Skeletal muscle cell (primary cell): ENCODE measurements around the gene CD320.
"Not testable (repeated sequence)": the region's sequence is repeated elsewhere in the genome, so short reads cannot be mapped to it uniquely, and the experiment has no call there.

Experiments used
- DNase-seq: peaks from one replicate; pipeline ENCODE4 v3.0.0-alpha.2; 2010; ENCODE audit warnings: low read depth
- H3K4me3 ChIP-seq: 2 replicates; pipeline ENCODE4 v1.5.1; 2011; ENCODE audit warnings: low read depth, mild to moderate bottlenecking, control low read depth, low read length, moderate library complexity

The CD320 gene

DNA sequence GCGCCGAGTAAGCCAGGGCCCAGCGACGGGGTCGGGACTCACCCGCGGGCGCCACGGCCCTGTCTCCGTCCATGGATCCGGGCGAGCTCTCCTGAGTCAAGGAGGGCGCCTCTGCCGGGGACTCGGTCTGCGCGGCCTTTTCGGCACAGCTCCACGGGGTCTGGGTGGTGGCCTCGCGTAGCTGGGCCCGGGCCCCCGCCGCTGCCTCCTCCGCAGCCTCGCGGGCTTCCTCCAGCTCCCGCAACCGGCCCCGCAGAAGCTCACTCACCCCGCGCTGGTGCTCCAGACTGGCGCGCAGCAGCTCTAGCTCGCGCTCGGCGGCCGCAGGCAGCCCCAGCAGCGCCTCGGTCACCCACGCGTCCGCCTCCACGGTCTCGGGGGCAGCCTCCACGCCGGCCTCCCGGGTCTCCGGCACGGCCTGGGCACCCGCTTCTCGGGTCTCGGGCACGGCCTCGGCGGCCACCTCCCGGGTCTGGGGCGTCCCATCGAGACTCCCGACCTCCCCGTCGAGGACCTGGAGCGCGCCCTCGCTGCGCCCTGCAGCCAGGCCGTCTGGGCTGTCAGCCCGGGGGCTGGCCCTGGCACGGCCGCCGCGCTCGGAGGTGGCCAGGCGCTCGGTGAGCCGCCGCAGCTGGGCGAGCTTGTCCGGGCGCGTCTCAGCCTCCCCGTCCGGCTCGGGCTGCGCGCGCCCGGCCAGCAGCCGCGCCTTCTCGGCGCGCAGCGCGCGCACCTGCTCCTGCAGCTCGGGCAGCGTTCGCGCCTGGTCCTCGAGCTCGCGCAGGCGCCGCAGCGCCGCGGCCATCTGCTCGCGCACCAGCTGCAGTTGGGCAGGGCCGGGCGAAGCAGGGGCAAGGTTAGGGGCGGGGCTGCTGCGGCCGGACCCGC is 26.5 kb upstream of the CD320 start:
- H3K4me3 ChIP-seq: no peak overlapping the region
- DNase-seq: peak; percentile 34

DNA sequence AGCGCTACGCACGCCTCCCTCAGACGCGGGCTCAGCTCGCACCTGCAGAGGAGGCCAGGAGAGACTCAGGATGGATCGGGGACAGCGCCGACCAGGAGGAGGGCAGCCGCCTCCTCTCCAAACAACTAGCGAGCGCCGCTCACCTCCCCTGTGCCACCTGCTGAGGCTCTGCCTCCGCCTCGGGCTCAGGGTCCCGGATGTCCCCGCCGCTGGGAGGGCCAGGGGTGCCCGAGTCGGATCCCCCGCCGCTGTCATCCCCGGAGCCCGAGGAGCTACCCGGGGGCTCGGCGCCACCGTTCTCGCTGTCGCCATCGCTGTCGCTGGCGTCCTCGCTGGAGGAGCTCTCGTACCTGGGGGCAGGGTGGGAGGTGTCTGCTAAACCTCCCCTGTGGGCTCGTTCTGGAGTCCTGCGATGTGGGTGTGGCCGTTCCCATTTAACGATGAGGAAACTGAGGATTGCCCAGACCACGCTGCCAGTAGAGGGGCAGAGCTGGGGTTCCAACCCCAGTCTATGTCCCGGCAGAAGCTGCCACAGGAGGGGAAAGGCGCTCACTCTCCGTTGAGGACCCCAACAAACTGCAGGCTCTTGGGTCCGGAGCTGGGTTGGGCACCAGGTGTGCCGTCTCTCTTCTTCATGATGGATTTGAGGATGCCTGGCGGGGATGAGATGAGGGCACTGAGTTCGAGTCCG is 25.8 kb upstream of the CD320 start:
- no peak for DNase-seq
- H3K4me3 ChIP-seq: no peak overlapping the region

DNA sequence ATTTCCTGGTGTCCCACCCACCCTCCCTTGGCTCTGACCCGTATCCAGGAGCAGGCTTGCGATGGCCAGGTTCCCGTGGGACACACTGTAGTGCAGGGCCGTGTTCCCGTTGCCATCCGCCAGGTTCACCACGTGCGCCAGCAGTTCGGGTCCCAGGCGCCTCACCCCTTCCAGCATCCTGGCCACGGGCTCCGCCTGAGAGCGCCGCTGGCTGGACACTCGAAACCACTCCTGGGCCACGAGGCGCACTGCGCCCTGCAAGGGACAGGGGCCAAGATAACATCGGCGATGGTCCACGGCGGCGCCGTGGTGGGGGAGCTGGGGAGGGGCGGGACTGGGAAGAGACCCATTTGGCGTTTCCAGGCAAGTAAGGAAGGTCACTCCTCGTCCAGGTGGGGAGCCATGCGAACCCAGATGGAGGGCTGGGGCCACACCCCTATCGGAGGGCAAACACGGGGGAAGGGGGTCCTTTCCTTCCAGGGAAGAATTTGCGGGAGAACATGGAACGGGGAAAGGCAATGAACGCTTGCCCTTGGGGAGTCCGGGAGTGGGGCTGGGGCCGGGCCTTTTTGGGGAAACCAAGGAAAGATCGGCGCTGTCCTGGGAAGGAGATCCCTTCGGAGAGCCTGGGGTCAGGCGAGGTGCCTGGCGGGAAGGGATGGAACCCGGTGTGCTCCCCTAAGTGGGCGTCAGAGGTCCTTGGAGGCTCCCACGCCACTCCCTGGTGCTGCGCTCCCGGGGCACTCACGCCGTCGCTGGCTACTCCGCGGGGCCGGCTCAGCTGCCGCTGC is 25.0 kb upstream of the CD320 start:
- no peak for DNase-seq
- H3K4me3 ChIP-seq: no peak overlapping the region

DNA sequence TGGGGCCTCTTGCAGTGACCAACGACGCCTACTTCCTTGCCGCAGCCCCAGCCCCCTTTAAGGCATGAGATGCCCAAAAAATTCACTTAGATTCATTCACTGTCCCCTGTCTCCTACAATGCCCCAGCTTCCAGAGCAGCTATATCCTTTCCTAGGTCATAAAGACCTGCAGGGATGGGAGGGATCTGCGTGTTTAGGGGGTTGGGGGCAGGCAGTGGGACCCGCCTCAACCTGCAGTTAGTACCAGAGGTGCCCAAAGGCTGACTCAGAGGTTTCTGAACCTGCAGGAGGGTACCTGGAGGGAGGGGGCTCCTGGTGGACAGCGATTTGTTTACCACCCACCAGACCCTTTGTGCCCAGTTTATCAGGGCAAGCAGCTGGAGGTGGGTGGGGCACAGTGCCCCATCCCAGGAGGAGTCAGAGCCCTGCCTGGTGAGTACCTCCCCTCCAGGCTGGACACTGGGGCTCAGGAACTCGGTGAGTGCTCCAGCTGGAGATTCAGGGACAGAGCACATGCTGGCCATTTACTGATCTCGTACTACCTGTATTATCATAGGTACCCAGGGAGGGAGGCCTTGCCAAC is 23.2 kb upstream of the CD320 start:
- no peak overlapping the region for H3K4me3 ChIP-seq
- DNase-seq: no peak

DNA sequence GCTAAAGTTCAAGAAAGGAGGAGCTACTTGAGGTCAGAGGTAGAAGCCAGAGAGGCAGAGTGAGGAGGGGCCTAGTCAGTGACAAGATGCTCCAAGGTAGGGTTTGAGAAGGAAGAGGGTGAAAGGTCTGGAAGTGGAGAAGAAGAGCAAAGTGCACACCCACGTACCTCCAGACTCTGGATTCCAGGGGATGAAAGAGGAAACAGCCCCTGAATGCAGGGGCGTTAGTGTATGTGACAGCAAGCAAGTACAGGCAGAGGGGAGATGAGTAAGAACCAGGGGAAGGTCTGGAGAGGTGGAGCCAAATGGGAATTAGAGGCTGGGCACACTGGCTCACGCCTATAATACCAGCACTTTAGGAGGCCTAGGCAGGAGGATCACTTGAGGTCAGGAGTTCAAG is 21.8 kb upstream of the CD320 start:
- DNase-seq: no peak
- no peak overlapping the region for H3K4me3 ChIP-seq

DNA sequence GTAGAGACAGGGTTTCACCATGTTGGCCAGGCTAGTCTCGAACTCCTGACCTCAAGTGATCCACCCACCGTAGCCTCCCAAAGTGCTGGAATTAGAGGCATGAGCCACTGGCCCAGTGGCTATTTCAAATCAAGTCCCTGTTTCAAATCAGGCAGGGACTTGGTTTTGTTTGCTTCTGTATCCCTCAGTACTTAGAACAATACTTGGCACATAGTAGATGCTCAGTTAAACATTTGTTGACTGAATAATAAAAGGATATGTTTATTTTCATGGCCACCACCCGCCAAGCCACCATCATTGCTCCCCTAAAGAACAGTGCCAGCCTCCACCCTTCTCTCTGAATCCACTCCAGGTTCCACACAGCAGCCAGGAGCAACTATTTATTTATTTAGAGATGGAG is 17.3 kb upstream of the CD320 start:
- H3K4me3 ChIP-seq: no peak overlapping the region
- no peak for DNase-seq

DNA sequence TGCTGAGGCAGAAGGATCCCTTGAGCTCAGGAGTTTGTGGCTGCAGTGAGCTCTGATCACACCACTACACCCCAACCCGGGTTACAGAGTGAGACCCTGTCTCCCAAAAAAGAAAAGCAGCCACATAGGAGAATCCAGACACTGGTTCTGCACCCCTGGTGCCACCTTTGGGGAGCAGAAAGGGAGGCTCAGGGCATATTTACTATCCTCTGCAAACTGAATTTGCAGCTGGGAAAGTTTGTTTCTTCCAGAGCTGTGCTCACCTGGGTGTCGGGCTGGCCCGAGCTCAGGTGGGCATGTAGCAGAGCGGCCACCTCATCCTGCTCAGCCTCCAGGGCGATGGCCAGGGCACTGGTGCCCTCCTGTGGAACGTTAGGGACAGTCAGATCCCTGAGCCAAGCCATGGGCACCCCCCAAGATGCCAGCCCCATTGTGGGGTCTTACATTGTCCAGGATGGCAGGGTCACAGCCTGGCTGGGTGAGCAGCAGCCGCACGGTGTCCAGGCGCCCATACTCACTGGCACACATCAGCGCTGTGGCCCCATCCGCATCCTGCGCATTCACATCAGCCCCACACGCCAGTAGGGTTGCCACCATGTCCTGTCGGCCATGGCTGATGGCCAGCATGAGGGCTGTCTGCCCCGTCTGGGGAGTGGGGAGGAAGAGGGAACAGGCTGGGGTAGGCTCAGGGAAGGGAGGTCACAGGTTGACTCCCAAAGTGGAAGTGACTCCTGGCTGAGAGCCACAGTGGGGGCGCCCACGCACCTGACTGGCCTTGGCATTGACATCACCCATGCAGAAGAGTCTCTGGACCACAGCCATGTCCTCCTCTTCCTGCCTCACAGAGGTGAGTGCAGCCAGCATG is 16.3 kb upstream of the CD320 start:
- no peak overlapping the region for H3K4me3 ChIP-seq
- DNase-seq: no peak

DNA sequence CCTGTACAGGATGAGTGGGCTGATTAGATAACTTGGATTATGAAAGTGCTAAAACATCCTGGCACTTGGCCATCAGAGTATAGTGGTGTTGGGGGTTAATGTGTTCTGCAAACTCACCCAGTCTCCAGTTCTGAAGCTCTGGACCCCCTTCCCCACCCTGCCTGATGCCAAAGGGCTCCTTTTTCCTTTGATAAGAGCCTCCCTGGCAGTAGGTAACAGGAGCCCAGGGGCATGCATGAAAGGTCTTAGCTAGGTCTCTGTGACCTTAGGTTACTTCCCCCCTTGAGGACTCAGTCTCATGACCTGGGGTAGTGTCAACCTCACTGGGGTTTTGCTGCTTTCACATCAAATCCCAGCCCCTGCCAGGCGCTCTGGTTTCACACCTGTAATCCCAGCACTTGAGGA is 15.6 kb upstream of the CD320 start:
- no peak overlapping the region for H3K4me3 ChIP-seq
- no peak for DNase-seq

DNA sequence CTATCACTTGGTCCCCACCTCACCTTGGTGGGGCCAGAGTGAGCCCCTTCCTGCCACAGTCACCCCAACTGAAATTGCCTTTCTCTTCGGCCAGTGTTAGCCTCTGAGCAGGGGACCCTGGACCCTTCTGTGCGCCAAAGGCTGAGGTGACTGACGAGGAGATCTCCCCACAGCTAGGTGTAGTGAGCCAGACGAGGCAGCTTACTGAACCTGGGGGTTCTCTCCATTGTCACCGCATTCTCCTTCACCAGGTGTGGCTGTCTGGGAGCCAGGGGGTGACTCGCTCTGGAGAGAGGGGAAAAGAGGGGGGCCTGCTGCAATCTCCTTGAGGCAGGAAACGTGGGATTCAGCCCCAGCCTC is 14.5 kb upstream of the CD320 start:
- DNase-seq: no peak
- peak overlapping the region; percentile 100 for H3K4me3 ChIP-seq

DNA sequence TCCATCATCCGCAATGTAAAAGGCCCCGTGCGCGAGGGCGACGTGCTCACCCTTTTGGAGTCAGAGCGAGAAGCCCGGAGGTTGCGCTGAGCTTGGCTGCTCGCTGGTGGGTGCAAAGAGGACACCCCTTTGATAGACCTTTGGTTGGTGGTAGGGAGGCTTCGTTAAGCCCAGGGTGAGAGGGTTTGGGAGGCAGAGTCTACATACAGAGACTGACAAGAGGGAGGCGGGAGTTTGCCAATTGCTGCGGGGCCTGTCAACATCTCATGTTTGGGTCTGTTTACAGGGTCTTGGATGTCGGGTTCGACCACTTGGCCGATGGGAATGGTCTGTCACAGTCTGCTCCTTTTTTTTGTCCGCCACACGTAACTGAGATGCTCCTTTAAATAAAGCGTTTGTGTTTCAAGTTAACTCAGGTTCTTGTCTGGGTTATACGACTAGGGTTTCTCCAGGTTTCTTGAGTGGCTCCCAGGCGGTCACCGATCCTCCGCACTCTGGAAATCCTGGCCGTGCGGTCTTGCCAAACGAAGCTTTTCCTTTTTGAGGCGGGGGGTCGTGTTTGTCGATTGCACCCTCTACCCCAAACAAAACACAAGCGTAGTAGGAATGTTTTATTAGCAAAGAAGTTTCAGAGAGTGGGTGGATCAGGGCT is 14.0 kb upstream of the CD320 start:
- H3K4me3 ChIP-seq: peak overlapping the region; percentile 100
- DNase-seq: no peak

DNA sequence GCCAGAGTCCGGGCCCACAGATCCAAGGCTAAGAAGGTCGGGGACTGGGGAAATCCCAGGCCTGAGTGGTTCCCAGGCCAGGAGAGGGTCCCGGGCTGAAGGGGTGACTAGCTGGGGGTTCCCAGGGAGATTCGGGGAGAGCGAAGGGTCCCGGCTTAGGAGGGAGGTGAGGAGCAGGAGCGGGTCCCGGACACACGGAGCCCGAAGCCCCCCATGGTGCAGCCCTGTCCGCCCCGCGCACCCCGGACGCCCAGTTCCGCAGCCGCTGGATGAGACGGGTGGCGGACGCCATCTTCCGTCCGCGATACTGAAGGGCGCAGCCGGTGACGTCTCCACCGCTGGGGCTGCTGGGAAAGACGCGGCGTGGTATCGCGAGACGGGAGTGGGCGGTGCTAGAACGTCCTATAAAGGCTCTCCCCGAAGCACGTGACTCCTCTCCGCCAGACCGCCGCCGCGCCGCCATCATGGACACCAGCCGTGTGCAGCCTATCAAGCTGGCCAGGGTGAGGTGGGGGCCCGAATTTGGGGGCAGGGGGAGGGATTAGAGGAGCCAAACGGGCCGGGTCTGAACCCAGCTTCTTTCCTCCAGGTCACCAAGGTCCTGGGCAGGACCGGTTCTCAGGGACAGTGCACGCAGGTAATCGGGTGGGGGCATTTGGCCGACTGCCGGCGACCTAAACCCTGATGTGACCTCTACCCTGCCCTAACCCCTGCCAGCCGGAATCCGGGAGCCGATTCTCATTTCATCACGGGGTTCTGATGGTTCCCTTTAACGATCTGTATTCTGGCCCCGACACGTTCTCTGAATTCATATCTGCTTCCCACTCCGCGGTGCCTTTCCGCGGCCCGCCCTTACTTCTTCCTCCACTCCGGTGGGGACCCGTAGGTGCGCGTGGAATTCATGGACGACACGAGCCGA is 13.2 kb upstream of the CD320 start, which contains the start of the genes NDUFA7 and RPS28:
TSS of gene NDUFA7 (minus strand) at position 309 of the 919 bp plus-strand sequence. CDS start at position 292, 17 bp downstream.
TSS of gene RPS28 (plus strand) at position 430 of the 919 bp plus-strand sequence. CDS start at position 465, 35 bp downstream.
- DNase-seq: peak; percentile 75
- H3K4me3 ChIP-seq: peak within 1 kb of the TSS; percentile 100

DNA sequence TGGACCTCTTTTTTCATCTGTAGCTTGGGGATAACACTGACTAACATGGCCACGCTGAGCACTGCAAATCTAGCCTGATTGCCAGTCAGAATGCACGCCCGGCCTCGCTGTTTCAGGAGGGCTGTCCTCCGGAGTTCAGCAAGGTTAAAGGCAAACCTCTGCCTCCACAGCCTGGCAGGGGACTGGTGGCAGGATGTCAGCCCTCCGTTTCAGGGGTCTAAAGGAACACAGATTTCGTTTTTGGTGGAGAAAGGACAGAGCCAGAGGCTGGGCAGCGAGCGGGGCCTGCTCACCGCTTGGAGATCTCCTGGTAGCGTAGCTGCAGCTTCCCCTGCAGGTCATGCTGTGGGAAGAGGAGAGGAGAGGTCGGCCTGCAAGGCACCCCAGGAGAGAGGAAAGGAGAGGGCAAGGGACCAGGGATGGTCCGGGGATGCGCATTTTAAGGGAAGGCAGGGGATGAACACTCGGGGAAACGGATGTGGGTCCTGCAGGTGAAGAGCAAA is 12.5 kb upstream of the CD320 start:
- H3K4me3 ChIP-seq: peak overlapping the region; percentile 100
- no peak for DNase-seq

DNA sequence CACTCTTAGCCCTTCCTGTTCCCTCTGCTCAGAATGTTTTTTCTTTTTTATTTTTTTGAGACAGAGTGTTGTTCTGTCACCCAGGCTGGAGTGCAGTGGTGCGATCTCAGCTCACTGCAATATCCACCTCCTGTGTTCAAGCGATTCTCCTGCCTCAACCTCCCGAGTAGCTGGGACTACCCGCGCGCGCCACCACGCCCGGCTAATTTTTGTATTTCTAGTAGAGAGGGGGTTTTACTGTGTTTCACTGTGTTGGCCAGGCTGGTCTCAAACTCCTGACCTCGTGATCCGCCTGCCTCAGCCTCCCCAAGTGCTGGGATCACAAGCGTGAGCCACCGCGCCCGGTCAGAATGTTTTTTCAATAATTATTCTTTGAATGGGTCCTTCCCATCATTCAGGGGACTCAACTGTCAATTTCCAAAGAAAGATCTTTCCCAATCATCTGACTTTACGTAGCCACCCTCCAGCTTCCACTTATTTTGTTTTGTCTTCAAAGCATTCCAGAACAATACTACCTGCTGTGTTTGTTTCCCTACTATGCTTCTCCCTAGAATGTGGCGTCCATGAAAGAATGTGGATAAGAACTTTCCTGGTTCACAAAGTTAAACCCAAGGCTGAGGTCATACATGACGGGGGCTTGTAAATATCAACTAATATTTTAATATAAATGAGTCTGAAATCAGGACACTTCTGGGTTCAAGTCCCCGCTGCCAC is 11.8 kb upstream of the CD320 start:
- DNase-seq: no peak
- peak overlapping the region; percentile 100 for H3K4me3 ChIP-seq

DNA sequence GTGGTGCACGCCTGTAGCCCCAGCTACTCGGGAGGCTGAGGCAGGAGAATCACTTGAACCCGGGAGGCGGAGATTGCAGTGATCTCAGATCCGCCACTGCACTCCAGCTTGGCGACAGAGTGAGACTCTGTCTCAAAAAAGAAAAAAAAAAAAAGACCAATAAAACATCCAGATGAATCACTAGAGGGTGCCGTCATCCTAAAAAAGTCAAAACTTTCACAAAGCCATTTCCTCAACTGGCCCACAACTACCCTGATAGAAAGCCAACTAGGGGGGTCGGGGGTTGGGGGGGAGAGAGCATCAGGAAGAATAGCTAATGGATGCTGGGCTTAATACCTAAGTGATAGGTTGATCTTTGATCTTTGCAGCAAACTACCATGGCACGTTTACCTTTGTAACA is 10.7 kb upstream of the CD320 start:
- not testable (repeated sequence) for H3K4me3 ChIP-seq, DNase-seq

DNA sequence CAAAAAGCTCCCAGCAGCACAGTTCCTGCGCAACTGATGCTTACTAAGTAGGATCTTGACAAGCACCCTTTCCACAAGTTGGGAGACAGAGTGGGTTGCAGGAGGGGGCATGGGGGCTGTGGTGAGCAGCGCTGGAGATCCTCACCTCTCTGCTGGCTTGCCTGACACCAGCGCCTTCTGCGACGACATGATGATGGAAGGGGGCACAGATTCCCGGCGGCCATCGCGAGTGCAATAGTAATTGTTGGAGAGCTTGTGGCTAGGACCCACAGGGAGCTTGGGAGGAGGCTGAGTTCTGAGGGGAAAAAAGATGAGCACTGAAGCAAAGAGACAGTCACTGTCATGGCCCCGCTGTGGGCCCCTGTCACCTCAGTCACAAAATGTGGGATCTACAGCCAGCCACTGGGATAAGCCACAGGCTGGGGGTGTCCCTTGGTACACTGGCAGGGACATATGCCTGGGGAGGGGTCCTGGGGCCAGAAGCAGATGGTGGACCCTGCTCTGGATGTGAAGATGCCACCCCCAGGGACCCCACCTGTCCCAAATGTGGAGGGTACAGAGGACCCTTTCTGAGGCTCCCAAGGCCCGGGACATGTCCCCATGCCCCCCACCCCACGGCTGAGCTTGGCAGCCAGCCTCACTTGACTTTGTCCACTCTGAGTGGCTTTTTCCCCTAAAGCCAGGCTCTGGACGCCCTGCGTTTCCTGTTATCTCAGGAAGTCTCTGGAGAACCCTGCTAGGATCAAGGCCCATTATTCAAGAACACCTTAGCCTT is 8.4 kb upstream of the CD320 start:
- no peak for DNase-seq
- H3K4me3 ChIP-seq: no peak overlapping the region
